Adrenal gland (tissue), 5 donors: ENCODE results near the gene EHMT1.

ENCODE experiments used
- POLR2A ChIP-seq, 2 donors: fragments of 450-650 bp; IDR thresholded peaks; one replicate each; pipeline ENCODE4 v1.6.1; 2017; ENCODE audit warnings: antibody characterized with exemption in 2 of 2, mild to moderate bottlenecking in 2 of 2, moderate library complexity in 1 of 2
- TF ChIP-seq, protein P1 (sequence below), 6 experiments: fragments of 450-650 bp in 4 of 6; fragments of 200-600 bp in 2 of 6; sonication (generic) in 1 of 6; IDR thresholded peaks; 1 replicate in 5 of 6; 2 replicates in 1 of 6; pipeline versions ENCODE4 v1.5.1 to v1.8.0; 2016 to 2021; ENCODE audit warnings: antibody characterized with exemption in 6 of 6, mild to moderate bottlenecking in 2 of 6, moderate library complexity in 1 of 6
- donor health status: DM: no; HTN: no; CAD: no.

DNA sequence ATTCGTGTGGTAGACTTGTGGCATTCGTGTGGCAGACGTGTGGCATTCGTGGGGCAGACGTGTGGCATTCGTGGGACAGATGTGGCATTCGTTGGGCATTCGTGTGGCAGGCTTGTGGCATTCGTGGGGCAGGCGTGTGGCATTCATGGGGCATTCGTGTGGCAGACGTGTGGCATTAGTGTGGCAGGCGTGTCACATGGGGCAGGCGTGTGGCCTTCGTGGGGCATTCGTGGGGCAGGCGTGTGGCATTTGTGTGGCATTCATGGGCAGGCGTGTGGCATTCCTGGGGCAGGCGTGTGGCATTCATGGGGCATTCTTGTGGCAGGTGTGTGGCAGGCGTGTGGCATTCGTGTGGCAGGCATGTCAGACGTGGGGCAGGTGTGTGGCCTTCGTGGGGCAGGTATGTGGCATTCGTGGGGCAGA lies 106.0 kb downstream of the EHMT1 start:
- TF ChIP-seq, protein P1, sequence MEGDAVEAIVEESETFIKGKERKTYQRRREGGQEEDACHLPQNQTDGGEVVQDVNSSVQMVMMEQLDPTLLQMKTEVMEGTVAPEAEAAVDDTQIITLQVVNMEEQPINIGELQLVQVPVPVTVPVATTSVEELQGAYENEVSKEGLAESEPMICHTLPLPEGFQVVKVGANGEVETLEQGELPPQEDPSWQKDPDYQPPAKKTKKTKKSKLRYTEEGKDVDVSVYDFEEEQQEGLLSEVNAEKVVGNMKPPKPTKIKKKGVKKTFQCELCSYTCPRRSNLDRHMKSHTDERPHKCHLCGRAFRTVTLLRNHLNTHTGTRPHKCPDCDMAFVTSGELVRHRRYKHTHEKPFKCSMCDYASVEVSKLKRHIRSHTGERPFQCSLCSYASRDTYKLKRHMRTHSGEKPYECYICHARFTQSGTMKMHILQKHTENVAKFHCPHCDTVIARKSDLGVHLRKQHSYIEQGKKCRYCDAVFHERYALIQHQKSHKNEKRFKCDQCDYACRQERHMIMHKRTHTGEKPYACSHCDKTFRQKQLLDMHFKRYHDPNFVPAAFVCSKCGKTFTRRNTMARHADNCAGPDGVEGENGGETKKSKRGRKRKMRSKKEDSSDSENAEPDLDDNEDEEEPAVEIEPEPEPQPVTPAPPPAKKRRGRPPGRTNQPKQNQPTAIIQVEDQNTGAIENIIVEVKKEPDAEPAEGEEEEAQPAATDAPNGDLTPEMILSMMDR (IDR thresholded peaks at IDR 0.05), result no peak
- no peak for TF ChIP-seq POLR2A (IDR thresholded peaks at IDR 0.05)
